ENCODE results near the gene XPO6.

Gene XPO6

GRCh38 chr16:28165598-28165997, 46.2 kb downstream of the XPO6 start:
- no peak for DNase-seq
- in situ Hi-C loops (cut with HindIII; ENCODE audit: low pct_ligation_motif_present, low pct_unique_long_range_greater_than_20kb, low sequenced_read_pairs) = no loop called here

- in situ Hi-C loops (cut with HindIII; ENCODE audit: low pct_ligation_motif_present, low pct_unique_long_range_greater_than_20kb, low sequenced_read_pairs) = no loop called here
- DNase-seq = no peak
These were observed 47.6 kb downstream of the XPO6 start for GRCh38 chr16:28164140-28164539.

- in situ Hi-C loops (cut with HindIII; ENCODE audit: low pct_ligation_motif_present, low pct_unique_long_range_greater_than_20kb, low sequenced_read_pairs) = no loop called here
- DNase-seq = no peak
These were observed 48.1 kb downstream of the XPO6 start for GRCh38 chr16:28163699-28164098.

- in situ Hi-C loops (cut with HindIII; ENCODE audit: low pct_ligation_motif_present, low pct_unique_long_range_greater_than_20kb, low sequenced_read_pairs) = no loop called here
These were observed 49.4 kb downstream of the XPO6 start for GRCh38 chr16:28162326-28162877.

GRCh38 chr16:28161626-28162025, 50.1 kb downstream of the XPO6 start:
- in situ Hi-C loops (cut with HindIII; ENCODE audit: low pct_ligation_motif_present, low pct_unique_long_range_greater_than_20kb, low sequenced_read_pairs) = no loop called here
- DNase-seq = no peak

More at GRCh38 chr16:28162326-28162877, 49.4 kb downstream of the XPO6 start:
- peak; percentile 79 for DNase-seq

GRCh38 chr16:28158136-28158535, 53.6 kb downstream of the XPO6 start:
- in situ Hi-C loops (cut with HindIII; ENCODE audit: low pct_ligation_motif_present, low pct_unique_long_range_greater_than_20kb, low sequenced_read_pairs) = no loop called here
- no peak for DNase-seq

- in situ Hi-C loops (cut with HindIII; ENCODE audit: low pct_ligation_motif_present, low pct_unique_long_range_greater_than_20kb, low sequenced_read_pairs) = no loop called here
- no peak for DNase-seq
These were observed 55.6 kb downstream of the XPO6 start for GRCh38 chr16:28156056-28156680.

GRCh38 chr16:28155293-28155692, 56.5 kb downstream of the XPO6 start:
- in situ Hi-C loops (cut with HindIII; ENCODE audit: low pct_ligation_motif_present, low pct_unique_long_range_greater_than_20kb, low sequenced_read_pairs) = no loop called here
- DNase-seq = no peak

- no peak for DNase-seq
- in situ Hi-C loops (cut with HindIII; ENCODE audit: low pct_ligation_motif_present, low pct_unique_long_range_greater_than_20kb, low sequenced_read_pairs) = no loop called here
These were observed 60.6 kb downstream of the XPO6 start for GRCh38 chr16:28151180-28151579.

- DNase-seq = no peak
- in situ Hi-C loops (cut with HindIII; ENCODE audit: low pct_ligation_motif_present, low pct_unique_long_range_greater_than_20kb, low sequenced_read_pairs) = no loop called here
These were observed 62.5 kb downstream of the XPO6 start for GRCh38 chr16:28149011-28149888.

GRCh38 chr16:28146536-28146935, 65.2 kb downstream of the XPO6 start:
- DNase-seq = no peak
- in situ Hi-C loops (cut with HindIII; ENCODE audit: low pct_ligation_motif_present, low pct_unique_long_range_greater_than_20kb, low sequenced_read_pairs) = no loop called here

GRCh38 chr16:28145796-28146195, 66.0 kb downstream of the XPO6 start:
- DNase-seq = no peak
- in situ Hi-C loops (cut with HindIII; ENCODE audit: low pct_ligation_motif_present, low pct_unique_long_range_greater_than_20kb, low sequenced_read_pairs) = no loop called here

- no peak for DNase-seq
- in situ Hi-C loops (cut with HindIII; ENCODE audit: low pct_ligation_motif_present, low pct_unique_long_range_greater_than_20kb, low sequenced_read_pairs) = no loop called here
These were observed 70.8 kb downstream of the XPO6 start for GRCh38 chr16:28140788-28141618.

- DNase-seq = no peak
- in situ Hi-C loops (cut with HindIII; ENCODE audit: low pct_ligation_motif_present, low pct_unique_long_range_greater_than_20kb, low sequenced_read_pairs) = no loop called here
These were observed 72.2 kb downstream of the XPO6 start for GRCh38 chr16:28139530-28139929.

- DNase-seq = no peak
- in situ Hi-C loops (cut with HindIII; ENCODE audit: low pct_ligation_motif_present, low pct_unique_long_range_greater_than_20kb, low sequenced_read_pairs) = no loop called here
These were observed 74.9 kb downstream of the XPO6 start for GRCh38 chr16:28136751-28137434.

GRCh38 chr16:28133666-28134065, 78.1 kb downstream of the XPO6 start:
- no peak for DNase-seq
- in situ Hi-C loops (cut with HindIII; ENCODE audit: low pct_ligation_motif_present, low pct_unique_long_range_greater_than_20kb, low sequenced_read_pairs) = no loop called here

GRCh38 chr16:28131743-28132393, 79.9 kb downstream of the XPO6 start:
- in situ Hi-C loops (cut with HindIII; ENCODE audit: low pct_ligation_motif_present, low pct_unique_long_range_greater_than_20kb, low sequenced_read_pairs) = no loop called here
- no peak for DNase-seq

GRCh38 chr16:28131181-28131580, 80.6 kb downstream of the XPO6 start:
- in situ Hi-C loops (cut with HindIII; ENCODE audit: low pct_ligation_motif_present, low pct_unique_long_range_greater_than_20kb, low sequenced_read_pairs) = no loop called here
- DNase-seq = no peak

Measured in ACHN (cell line).